ENCODE results near the gene MOCS3. TPM values are rescaled to one million over a fixed set of nuclear protein-coding genes. Genes with fewer than 3 reads are reported as not detected.
A peak's percentile ranks its signal among the peaks of the same experiment; 100 is the strongest.

MOCS3 gene
- total RNA-seq, 6 experiments from 2014 or later, result 2.3 to 3.2 (median 2.7) TPM

- Histone ChIP-seq H3K4me3 (no peak overlapping the region), H3K4me1 (peaks cover 0 to 32% (median 3%) of the 10 kb centered on the region in 4 donors), H3K36me3 (peaks cover 0 to 6% (median 1%) of the 10 kb centered on the region in 4 donors), H3K27me3 (no peaks in the 10 kb centered on the region), H3K27ac (no peak overlapping the region), H3K9me3 (no peaks in the 10 kb centered on the region)
- intact Hi-C loops (cut with DNase I), result no loop called here
- 71% methylated on average over 2 of the region's 2 CpGs for WGBS (ENCODE audit: insufficient coverage, low coverage, low lambda C conversion rate, missing lambda C conversion rate)
- DNase-seq (no peak), ATAC-seq (no peak)
- TF ChIP-seq POLR2A (IDR thresholded peaks at IDR 0.05), result no peak
- no peak for TF ChIP-seq CTCF (IDR thresholded peaks at IDR 0.05)
Observed at GRCh38 chr20:50924261-50924920, 34.2 kb upstream of the MOCS3 start.

GRCh38 chr20:50926530-50926929 is 32.1 kb upstream of the MOCS3 start:
- WGBS (ENCODE audit: insufficient coverage, low coverage, low lambda C conversion rate, missing lambda C conversion rate), result 53% methylated on average over 1 of the region's 1 CpG
- intact Hi-C loops (cut with DNase I), result no loop called here
- Histone ChIP-seq H3K36me3 (peaks cover 0 to 6% (median 1%) of the 10 kb centered on the region in 4 donors), H3K4me1 (peaks cover 0 to 32% (median 3%) of the 10 kb centered on the region in 4 donors), H3K27me3 (no peaks in the 10 kb centered on the region), H3K9me3 (no peaks in the 10 kb centered on the region), H3K27ac (no peak overlapping the region), H3K4me3 (no peak overlapping the region)
- ATAC-seq (no peak), DNase-seq (no peak)
- TF ChIP-seq POLR2A (IDR thresholded peaks at IDR 0.05) (no peak), CTCF (IDR thresholded peaks at IDR 0.05) (no peak)

GRCh38 chr20:50928469-50928868 is 30.1 kb upstream of the MOCS3 start:
- DNase-seq (no peak), ATAC-seq (no peak)
- intact Hi-C loops (cut with DNase I), result no loop called here
- Histone ChIP-seq H3K9me3 (no peaks in the 10 kb centered on the region), H3K4me1 (peaks cover 0 to 32% (median 6%) of the 10 kb centered on the region in 4 donors), H3K4me3 (no peak overlapping the region), H3K27me3 (no peaks in the 10 kb centered on the region), H3K27ac (no peak overlapping the region), H3K36me3 (peaks cover 0 to 3% (median under 1%) of the 10 kb centered on the region in 4 donors)
- WGBS (ENCODE audit: insufficient coverage, low coverage, low lambda C conversion rate, missing lambda C conversion rate), result 68% methylated on average over 5 of the region's 5 CpGs
- no peak for TF ChIP-seq CTCF (IDR thresholded peaks at IDR 0.05)
- TF ChIP-seq POLR2A (IDR thresholded peaks at IDR 0.05), result no peak

GRCh38 chr20:50929299-50930138 is 29.1 kb upstream of the MOCS3 start:
- Histone ChIP-seq H3K4me1 (peaks cover 0 to 32% (median 6%) of the 10 kb centered on the region in 4 donors), H3K36me3 (peaks cover 0 to 8% (median 3%) of the 10 kb centered on the region in 4 donors), H3K9me3 (no peaks in the 10 kb centered on the region), H3K27ac (peak overlapping the region; percentile 18 to 99 (median 60)), H3K4me3 (peak overlapping the region; percentile 64 to 77 (median 68)), H3K27me3 (no peaks in the 10 kb centered on the region)
- peak; percentile 66 to 74 (median 70) for ATAC-seq
- intact Hi-C loops (cut with DNase I), result no loop called here
- WGBS (ENCODE audit: insufficient coverage, low coverage, low lambda C conversion rate, missing lambda C conversion rate), result 14% methylated on average over 12 of the region's 13 CpGs
- TF ChIP-seq CTCF (IDR thresholded peaks at IDR 0.05) (peak; percentile 72 to 91 (median 80)), POLR2A (IDR thresholded peaks at IDR 0.05) (no peak)
- DNase-seq, result peak; percentile 81 to 88 (median 83)
